ENCODE measurements around the gene CMBL. TPM values are rescaled to one million over a fixed set of nuclear protein-coding genes. Genes with fewer than 3 reads are reported as not detected.

CMBL gene
- total RNA-seq, 1 experiment from 2014 or later, result 43.2 TPM

DNA sequence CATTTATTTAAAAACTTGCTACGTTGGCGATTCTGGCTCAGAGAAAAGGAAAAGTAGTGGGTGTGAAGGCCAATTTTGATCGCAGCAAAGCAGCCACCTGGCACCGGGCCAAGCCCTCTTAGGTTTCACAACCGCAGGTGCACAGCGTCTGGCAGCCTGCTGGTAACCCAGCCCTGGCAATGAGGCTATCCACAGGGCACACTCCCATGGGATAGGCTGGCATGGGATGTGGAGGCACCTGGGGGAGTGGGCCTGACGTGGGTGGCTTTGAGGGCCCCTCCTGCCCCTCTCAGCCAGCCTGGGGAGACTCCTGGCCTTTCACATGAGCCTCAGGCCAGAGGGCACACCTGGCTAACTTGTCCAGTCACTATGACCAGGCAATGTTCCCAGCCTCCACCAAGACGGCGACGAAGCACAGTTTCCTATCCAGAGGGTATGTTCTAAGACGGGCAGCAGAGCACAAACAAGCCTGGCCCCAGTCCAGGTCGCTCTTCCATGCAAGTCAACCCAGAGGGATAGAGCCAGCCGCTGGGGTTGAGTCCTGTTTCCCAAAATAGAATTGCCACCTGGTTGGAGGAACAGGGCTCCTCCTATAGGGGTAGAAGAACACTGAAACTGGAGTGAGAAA lies 19.0 kb downstream of the CMBL start:
- H3K27me3 ChIP-seq (ENCODE audit: control insufficient read depth, insufficient read depth, low read length), result no peaks in the 10 kb centered on the region
- H3K4me1 ChIP-seq (ENCODE audit: control insufficient read depth, insufficient read depth, low read length), result peaks cover 16% of the 10 kb centered on the region; the same call in 1 of the 2 replicates
- TF ChIP-seq POLR2AphosphoS5 (IDR thresholded peaks at IDR 0.05; ENCODE audit: low read depth, low read length) (no peak), SIN3A (IDR thresholded peaks at IDR 0.05; ENCODE audit: borderline replicate concordance, insufficient read depth, low read depth, low read length) (no peak), TCF7L2 (IDR thresholded peaks at IDR 0.05; ENCODE audit: low read depth, low read length) (no peak)
- TF ChIP-seq, protein P1, sequence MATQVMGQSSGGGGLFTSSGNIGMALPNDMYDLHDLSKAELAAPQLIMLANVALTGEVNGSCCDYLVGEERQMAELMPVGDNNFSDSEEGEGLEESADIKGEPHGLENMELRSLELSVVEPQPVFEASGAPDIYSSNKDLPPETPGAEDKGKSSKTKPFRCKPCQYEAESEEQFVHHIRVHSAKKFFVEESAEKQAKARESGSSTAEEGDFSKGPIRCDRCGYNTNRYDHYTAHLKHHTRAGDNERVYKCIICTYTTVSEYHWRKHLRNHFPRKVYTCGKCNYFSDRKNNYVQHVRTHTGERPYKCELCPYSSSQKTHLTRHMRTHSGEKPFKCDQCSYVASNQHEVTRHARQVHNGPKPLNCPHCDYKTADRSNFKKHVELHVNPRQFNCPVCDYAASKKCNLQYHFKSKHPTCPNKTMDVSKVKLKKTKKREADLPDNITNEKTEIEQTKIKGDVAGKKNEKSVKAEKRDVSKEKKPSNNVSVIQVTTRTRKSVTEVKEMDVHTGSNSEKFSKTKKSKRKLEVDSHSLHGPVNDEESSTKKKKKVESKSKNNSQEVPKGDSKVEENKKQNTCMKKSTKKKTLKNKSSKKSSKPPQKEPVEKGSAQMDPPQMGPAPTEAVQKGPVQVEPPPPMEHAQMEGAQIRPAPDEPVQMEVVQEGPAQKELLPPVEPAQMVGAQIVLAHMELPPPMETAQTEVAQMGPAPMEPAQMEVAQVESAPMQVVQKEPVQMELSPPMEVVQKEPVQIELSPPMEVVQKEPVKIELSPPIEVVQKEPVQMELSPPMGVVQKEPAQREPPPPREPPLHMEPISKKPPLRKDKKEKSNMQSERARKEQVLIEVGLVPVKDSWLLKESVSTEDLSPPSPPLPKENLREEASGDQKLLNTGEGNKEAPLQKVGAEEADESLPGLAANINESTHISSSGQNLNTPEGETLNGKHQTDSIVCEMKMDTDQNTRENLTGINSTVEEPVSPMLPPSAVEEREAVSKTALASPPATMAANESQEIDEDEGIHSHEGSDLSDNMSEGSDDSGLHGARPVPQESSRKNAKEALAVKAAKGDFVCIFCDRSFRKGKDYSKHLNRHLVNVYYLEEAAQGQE (IDR thresholded peaks at IDR 0.05; ENCODE audit: insufficient read depth in 1 of 2, low read depth in 2 of 2, low read length in 1 of 2), result no peak
- TF ChIP-seq, protein P2, sequence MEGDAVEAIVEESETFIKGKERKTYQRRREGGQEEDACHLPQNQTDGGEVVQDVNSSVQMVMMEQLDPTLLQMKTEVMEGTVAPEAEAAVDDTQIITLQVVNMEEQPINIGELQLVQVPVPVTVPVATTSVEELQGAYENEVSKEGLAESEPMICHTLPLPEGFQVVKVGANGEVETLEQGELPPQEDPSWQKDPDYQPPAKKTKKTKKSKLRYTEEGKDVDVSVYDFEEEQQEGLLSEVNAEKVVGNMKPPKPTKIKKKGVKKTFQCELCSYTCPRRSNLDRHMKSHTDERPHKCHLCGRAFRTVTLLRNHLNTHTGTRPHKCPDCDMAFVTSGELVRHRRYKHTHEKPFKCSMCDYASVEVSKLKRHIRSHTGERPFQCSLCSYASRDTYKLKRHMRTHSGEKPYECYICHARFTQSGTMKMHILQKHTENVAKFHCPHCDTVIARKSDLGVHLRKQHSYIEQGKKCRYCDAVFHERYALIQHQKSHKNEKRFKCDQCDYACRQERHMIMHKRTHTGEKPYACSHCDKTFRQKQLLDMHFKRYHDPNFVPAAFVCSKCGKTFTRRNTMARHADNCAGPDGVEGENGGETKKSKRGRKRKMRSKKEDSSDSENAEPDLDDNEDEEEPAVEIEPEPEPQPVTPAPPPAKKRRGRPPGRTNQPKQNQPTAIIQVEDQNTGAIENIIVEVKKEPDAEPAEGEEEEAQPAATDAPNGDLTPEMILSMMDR (IDR thresholded peaks at IDR 0.05), result no peak
- POLR2A ChIA-PET, result no interaction called here
- CTCF ChIA-PET, result no interaction called here
- BruUV-seq (replicated peaks), result no TSS peak
- DNase-seq (ENCODE audit: low read depth, low spot score), result no peak
- in situ Hi-C loops (cut with HindIII; ENCODE audit: low pct_unique_long_range_greater_than_20kb, low sequenced_read_pairs), result no loop called here
- H3K9me3 ChIP-seq (ENCODE audit: control insufficient read depth, insufficient read depth, low read depth, low read length), result no peaks in the 10 kb centered on the region
- H3K27ac ChIP-seq (ENCODE audit: low read length), result no peak overlapping the region; the same call in 1 of the 2 replicates
- no peaks in the 10 kb centered on the region for H3K36me3 ChIP-seq (ENCODE audit: control insufficient read depth, insufficient read depth, low read length)
- H3K4me3 ChIP-seq (ENCODE audit: low read depth in 2 of 2, low read length in 2 of 2), result no peak overlapping the region
- peak; percentile 13; the same call in 1 of the 2 replicates for ATAC-seq
- intact Hi-C loops (cut with micrococcal nuclease; ENCODE audit: unreplicated experiment), result no loop called here

DNA sequence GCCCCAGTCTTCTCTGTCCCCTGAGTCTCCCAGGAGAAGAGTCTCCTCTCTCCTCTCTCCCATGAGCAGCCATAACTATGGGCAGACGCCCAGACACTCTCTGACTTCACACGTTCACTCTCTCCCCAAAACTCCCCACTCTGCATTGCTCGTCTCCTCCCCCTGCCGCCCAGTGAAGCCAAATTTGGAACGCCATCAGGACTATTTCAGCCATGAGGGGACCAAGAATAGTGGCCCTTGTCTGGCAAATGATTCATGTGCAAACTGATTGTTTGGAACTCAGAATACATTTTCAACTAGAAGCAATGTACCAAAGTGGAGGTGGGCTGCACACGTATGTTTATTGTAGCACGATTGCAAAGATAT lies 20.9 kb downstream of the CMBL start:
- intact Hi-C loops (cut with micrococcal nuclease; ENCODE audit: unreplicated experiment), result no loop called here
- in situ Hi-C loops (cut with HindIII; ENCODE audit: low pct_unique_long_range_greater_than_20kb, low sequenced_read_pairs), result no loop called here

More for the DNA sequence above, 20.9 kb downstream of the CMBL start:
- CTCF ChIA-PET, result interaction anchor here (1.6 kb wide), 1 partner anchor 71 kb away, joined by 10 read pairs; no protein-coding TSS in a partner anchor
- no TSS peak for BruUV-seq (replicated peaks)
- H3K36me3 ChIP-seq (ENCODE audit: control insufficient read depth, insufficient read depth, low read length), result no peaks in the 10 kb centered on the region
- TF ChIP-seq SIN3A (IDR thresholded peaks at IDR 0.05; ENCODE audit: borderline replicate concordance, insufficient read depth, low read depth, low read length) (no peak), POLR2AphosphoS5 (IDR thresholded peaks at IDR 0.05; ENCODE audit: low read depth, low read length) (no peak), TCF7L2 (IDR thresholded peaks at IDR 0.05; ENCODE audit: low read depth, low read length) (no peak)
- TF ChIP-seq, protein P1 (IDR thresholded peaks at IDR 0.05; ENCODE audit: insufficient read depth in 1 of 2, low read depth in 2 of 2, low read length in 1 of 2), result no peak
- TF ChIP-seq, protein P2 (IDR thresholded peaks at IDR 0.05), result no peak
- DNase-seq (ENCODE audit: low read depth, low spot score) (no peak), ATAC-seq (no peak)
- H3K4me1 ChIP-seq (ENCODE audit: control insufficient read depth, insufficient read depth, low read length), result peaks cover 16% of the 10 kb centered on the region; the same call in 1 of the 2 replicates
- H3K27ac ChIP-seq (ENCODE audit: low read length), result no peak overlapping the region
- POLR2A ChIA-PET, result no interaction called here
- no peaks in the 10 kb centered on the region for H3K27me3 ChIP-seq (ENCODE audit: control insufficient read depth, insufficient read depth, low read length)
- H3K9me3 ChIP-seq (ENCODE audit: control insufficient read depth, insufficient read depth, low read depth, low read length), result no peaks in the 10 kb centered on the region
- H3K4me3 ChIP-seq (ENCODE audit: low read depth in 2 of 2, low read length in 2 of 2), result no peak overlapping the region
